ACC112 (cell line): ENCODE results near the gene PROCA1.

Experiments used
- H2AFZ ChIP-seq: fragments of 200-600 bp; sonication (generic); one replicate; pipeline ENCODE4 v1.6.0; 2017; ENCODE audit warnings: antibody characterized with exemption, low read length; ENCODE audit not compliant: unreplicated experiment
- H3K27ac ChIP-seq: fragments of 200-600 bp; sonication (generic); 2 replicates; pipeline ENCODE4 v1.5.1; 2014; ENCODE audit warnings: low read depth, mild to moderate bottlenecking, antibody characterized with exemption, low read length, moderate library complexity
- H3K27me3 ChIP-seq: fragments of 200-600 bp; sonication (generic); 2 replicates; pipeline ENCODE4 v1.6.1; 2014; ENCODE audit warnings: mild to moderate bottlenecking, antibody characterized with exemption, low read length, moderate library complexity, mixed read lengths; ENCODE audit not compliant: insufficient read depth
- H3K36me3 ChIP-seq: fragments of 200-600 bp; sonication (generic); 2 replicates; pipeline ENCODE4 v1.6.1; 2016; ENCODE audit warnings: mild to moderate bottlenecking, antibody characterized with exemption, low read length, moderate library complexity, mixed read lengths; ENCODE audit not compliant: insufficient read depth
- H3K4me1 ChIP-seq: fragments of 200-600 bp; sonication (generic); one replicate; pipeline ENCODE4 v1.6.1; 2016; ENCODE audit warnings: low read length, mixed read lengths; ENCODE audit not compliant: insufficient read depth, unreplicated experiment, control insufficient read depth
- H3K4me3 ChIP-seq: fragments of 200-600 bp; sonication (generic); 2 replicates; pipeline ENCODE4 v1.5.1; 2014; ENCODE audit warnings: mild to moderate bottlenecking, low read depth, low read length
- H3K79me2 ChIP-seq: fragments of 200-600 bp; sonication (generic); one replicate; pipeline ENCODE4 v1.6.0; 2016; ENCODE audit warnings: low read length; ENCODE audit not compliant: control insufficient read depth, unreplicated experiment, insufficient read depth

The PROCA1 gene

GRCh38 chr17:28686296-28686695 lies 25.4 kb downstream of the PROCA1 start:
- Histone ChIP-seq H3K27ac (no peak overlapping the region), H3K4me1 (no peaks in the 10 kb centered on the region), H3K36me3 (peaks cover 63% of the 10 kb centered on the region), H3K27me3 (no peaks in the 10 kb centered on the region), H3K79me2 (no peaks in the 10 kb centered on the region), H3K4me3 (no peak overlapping the region), H2AFZ (no peak overlapping the region)

GRCh38 chr17:28685366-28685765 lies 26.3 kb downstream of the PROCA1 start:
- no peaks in the 10 kb centered on the region for H3K27me3 ChIP-seq
- peaks cover 62% of the 10 kb centered on the region for H3K36me3 ChIP-seq
- no peaks in the 10 kb centered on the region for H3K79me2 ChIP-seq
- H2AFZ ChIP-seq: no peak overlapping the region
- H3K4me3 ChIP-seq: no peak overlapping the region
- H3K27ac ChIP-seq: no peak overlapping the region
- no peaks in the 10 kb centered on the region for H3K4me1 ChIP-seq

- no peaks in the 10 kb centered on the region for H3K4me1 ChIP-seq
- H3K27ac ChIP-seq: no peak overlapping the region
- H3K36me3 ChIP-seq: peaks cover 59% of the 10 kb centered on the region
- H3K4me3 ChIP-seq: no peak overlapping the region
- H2AFZ ChIP-seq: no peak overlapping the region
- H3K27me3 ChIP-seq: no peaks in the 10 kb centered on the region
- H3K79me2 ChIP-seq: no peaks in the 10 kb centered on the region
These were observed 26.7 kb downstream of the PROCA1 start for GRCh38 chr17:28684963-28685362.

GRCh38 chr17:28682655-28683054 lies 29.0 kb downstream of the PROCA1 start:
- Histone ChIP-seq H3K36me3 (peaks cover 48% of the 10 kb centered on the region), H2AFZ (no peak overlapping the region), H3K4me3 (no peak overlapping the region), H3K27ac (no peak overlapping the region), H3K27me3 (no peaks in the 10 kb centered on the region), H3K4me1 (no peaks in the 10 kb centered on the region), H3K79me2 (no peaks in the 10 kb centered on the region)

GRCh38 chr17:28675980-28676379 lies 35.7 kb downstream of the PROCA1 start:
- Histone ChIP-seq H3K79me2 (peaks cover 6% of the 10 kb centered on the region), H3K27ac (no peak overlapping the region), H3K36me3 (peaks cover 61% of the 10 kb centered on the region), H3K4me3 (no peak overlapping the region), H3K27me3 (no peaks in the 10 kb centered on the region), H2AFZ (no peak overlapping the region), H3K4me1 (no peaks in the 10 kb centered on the region)

- Histone ChIP-seq H3K4me3 (no peak overlapping the region), H3K36me3 (peaks cover 64% of the 10 kb centered on the region), H2AFZ (no peak overlapping the region), H3K27ac (no peak overlapping the region), H3K79me2 (peaks cover 7% of the 10 kb centered on the region), H3K4me1 (no peaks in the 10 kb centered on the region), H3K27me3 (no peaks in the 10 kb centered on the region)
These were observed 36.2 kb downstream of the PROCA1 start for GRCh38 chr17:28675490-28675889.

GRCh38 chr17:28669918-28670317 lies 41.8 kb downstream of the PROCA1 start:
- Histone ChIP-seq H2AFZ (no peak overlapping the region), H3K4me3 (no peak overlapping the region), H3K79me2 (peaks cover 55% of the 10 kb centered on the region), H3K27ac (no peak overlapping the region), H3K4me1 (peaks cover 4% of the 10 kb centered on the region), H3K36me3 (peaks cover 51% of the 10 kb centered on the region), H3K27me3 (no peaks in the 10 kb centered on the region)

GRCh38 chr17:28667870-28668269 lies 43.8 kb downstream of the PROCA1 start:
- H3K27me3 ChIP-seq: no peaks in the 10 kb centered on the region
- H3K4me1 ChIP-seq: peaks cover 17% of the 10 kb centered on the region
- no peak overlapping the region for H2AFZ ChIP-seq
- peaks cover 75% of the 10 kb centered on the region for H3K79me2 ChIP-seq
- H3K4me3 ChIP-seq: no peak overlapping the region
- H3K36me3 ChIP-seq: peaks cover 31% of the 10 kb centered on the region
- H3K27ac ChIP-seq: no peak overlapping the region

- H3K27me3 ChIP-seq: no peaks in the 10 kb centered on the region
- peaks cover 20% of the 10 kb centered on the region for H3K36me3 ChIP-seq
- H3K4me3 ChIP-seq: no peak overlapping the region
These were observed 45.7 kb downstream of the PROCA1 start for GRCh38 chr17:28665994-28666393.

GRCh38 chr17:28663723-28664122 lies 48.0 kb downstream of the PROCA1 start:
- H3K36me3 ChIP-seq: peaks cover 12% of the 10 kb centered on the region; the same call in 1 of the 2 replicates

More at GRCh38 chr17:28665994-28666393, 45.7 kb downstream of the PROCA1 start:
- Histone ChIP-seq H3K79me2 (peaks cover 86% of the 10 kb centered on the region), H2AFZ (no peak overlapping the region), H3K4me1 (peaks cover 17% of the 10 kb centered on the region), H3K27ac (no peak overlapping the region)

GRCh38 chr17:28662527-28662829 lies 49.2 kb downstream of the PROCA1 start:
- H3K36me3 ChIP-seq: peaks cover 3% of the 10 kb centered on the region; the same call in 1 of the 2 replicates
- no peaks in the 10 kb centered on the region for H3K27me3 ChIP-seq
- H3K4me3 ChIP-seq: peak overlapping the region; percentile 97
- peak overlapping the region; percentile 96 for H2AFZ ChIP-seq
- peaks cover 70% of the 10 kb centered on the region for H3K79me2 ChIP-seq
- H3K4me1 ChIP-seq: peaks cover 21% of the 10 kb centered on the region
- peak overlapping the region; percentile 89 for H3K27ac ChIP-seq

More at GRCh38 chr17:28663723-28664122, 48.0 kb downstream of the PROCA1 start:
- Histone ChIP-seq H2AFZ (no peak overlapping the region), H3K79me2 (peaks cover 82% of the 10 kb centered on the region), H3K4me1 (peaks cover 22% of the 10 kb centered on the region), H3K27me3 (no peaks in the 10 kb centered on the region), H3K27ac (no peak overlapping the region), H3K4me3 (peak overlapping the region; percentile 97)
